GM12878 (cell line): ENCODE measurements around the gene AARSD1. TPM values are rescaled to one million over a fixed set of nuclear protein-coding genes. Genes with fewer than 3 reads are reported as not detected.

ENCODE experiments used
- ATAC-seq: fragments of 200-7000 bp; cut with Tn5 transposase; 3 replicates; pipeline ENCODE4 v1.9.1; 2020; ENCODE audit warnings: mild to moderate bottlenecking, moderate library complexity
- BruUV-seq: library from RNA; stranded (reverse); fragments of 400-500 nt; replicated peaks from 2 replicates; lab custom pipeline; 2021; lab: Mats Ljungman, UMichigan
- CTCF ChIA-PET: fragments of 300-600 bp; sonication (Branson Sonifier 250); formaldehyde crosslinking; extraction: SDS; loops from one replicate; lab custom pipeline; 2021; ENCODE audit warnings: inconsistent platforms; lab: Yijun Ruan, JAX
- POLR2A ChIA-PET: fragments of 350-600 bp; formaldehyde crosslinking; extraction: SDS; loops from one replicate; lab custom pipeline; 2021; ENCODE audit warnings: inconsistent platforms; lab: Charles Lee
- RAD21 ChIA-PET: fragments of 300-600 bp; sonication (Branson Sonifier 250); formaldehyde crosslinking; loops from one replicate; lab custom pipeline; 2023; ENCODE audit warnings: antibody characterized with exemption; ENCODE audit not compliant: unreplicated experiment; lab: Charles Lee
- SMC1A ChIA-PET: fragments of 300-600 bp; sonication (Branson Sonifier 250); formaldehyde crosslinking; loops from one replicate; lab custom pipeline; 2023; ENCODE audit not compliant: unreplicated experiment, uncharacterized antibody; lab: Charles Lee
- DNase-seq: peaks from one replicate; pipeline ENCODE4 v3.0.0-alpha.2; 2011; ENCODE audit warnings: low read depth, low spot score
- FAIRE-seq: peaks from 3 replicates; lab custom pipeline; 2011; peaks lifted over from hg19 to GRCh38; lab: Jason Lieb, UNC
- H2AFZ ChIP-seq: 2 replicates; pipeline ENCODE4 v1.6.0; 2011; ENCODE audit warnings: low read depth, low read length, control low read depth; ENCODE audit not compliant: control insufficient read depth
- H3K27ac ChIP-seq: 2 replicates; pipeline ENCODE4 v1.5.1; 2011; ENCODE audit warnings: control low read depth; ENCODE audit not compliant: control insufficient read depth, insufficient read depth
- H3K27me3 ChIP-seq, 2 experiments: replicated peaks in 1 of 2; 2 replicates each; pipeline versions ENCODE4 v1.6.0 to v1.6.1; 2011; ENCODE audit warnings: low read length in 1 of 2; ENCODE audit not compliant: control insufficient read depth in 2 of 2, insufficient read depth in 2 of 2
- H3K36me3 ChIP-seq, 2 experiments: 2 replicates each; pipeline ENCODE4 v1.5.1; 2011; ENCODE audit warnings: low read length in 1 of 2; ENCODE audit not compliant: control insufficient read depth in 2 of 2, insufficient read depth in 2 of 2
- H3K4me1 ChIP-seq: 2 replicates; pipeline ENCODE4 v1.6.1; 2011; ENCODE audit warnings: mild to moderate bottlenecking, low read length, moderate library complexity, mixed read lengths; ENCODE audit not compliant: control insufficient read depth, insufficient read depth
- H3K4me2 ChIP-seq: 2 replicates; pipeline ENCODE4 v1.6.0; 2011; ENCODE audit warnings: control low read depth; ENCODE audit not compliant: control insufficient read depth, insufficient read depth
- H3K4me3 ChIP-seq: fragments of 200-600 bp; sonication (generic); 2 replicates; pipeline ENCODE4 v1.5.1; 2016
- H3K79me2 ChIP-seq: 2 replicates; pipeline ENCODE4 v1.6.0; 2011; ENCODE audit warnings: low read length; ENCODE audit not compliant: control insufficient read depth, insufficient read depth
- H3K9ac ChIP-seq: 2 replicates; pipeline ENCODE4 v1.8.0; 2011; ENCODE audit warnings: low read length, control low read depth, mixed read lengths; ENCODE audit not compliant: control insufficient read depth, insufficient read depth
- H3K9me3 ChIP-seq: replicated peaks from 3 replicates; pipeline ENCODE4 v1.5.1; 2011; ENCODE audit warnings: mild to moderate bottlenecking, low read length; ENCODE audit not compliant: control insufficient read depth, insufficient read depth
- H4K20me1 ChIP-seq: 2 replicates; pipeline ENCODE4 v1.6.0; 2011; ENCODE audit not compliant: control insufficient read depth, insufficient read depth
- BCLAF1 ChIP-seq: fragments of 450-650 bp; IDR thresholded peaks from 2 replicates; pipeline ENCODE4 v1.6.1; 2017; ENCODE audit warnings: antibody characterized with exemption, mild to moderate bottlenecking, moderate library complexity
- CBFB ChIP-seq: IDR thresholded peaks from 2 replicates; pipeline ENCODE4 v1.6.1; 2016; ENCODE audit warnings: antibody characterized with exemption, low read depth
- CHD2 ChIP-seq: IDR thresholded peaks from 2 replicates; pipeline ENCODE4 v1.6.1; 2011; ENCODE audit warnings: low read depth, low read length, improper control_type of control experiment, borderline replicate concordance
- E4F1 ChIP-seq: fragments of 450-650 bp; IDR thresholded peaks from 2 replicates; pipeline ENCODE4 v1.6.1; 2018; ENCODE audit warnings: borderline replicate concordance, mild to moderate bottlenecking; ENCODE audit not compliant: partially characterized antibody
- HDAC6 ChIP-seq: fragments of 200-600 bp; sonication (generic); IDR thresholded peaks from one replicate; pipeline ENCODE4 v1.8.0; 2017; ENCODE audit warnings: antibody characterized with exemption; ENCODE audit not compliant: unreplicated experiment
- MXI1 ChIP-seq: fragments of 150-350 bp; IDR thresholded peaks from 2 replicates; pipeline ENCODE4 v1.6.1; 2011; ENCODE audit warnings: low read depth, mild to moderate bottlenecking, inconsistent platforms, low read length, improper control_type of control experiment
- POLR2AphosphoS5 ChIP-seq: IDR thresholded peaks from 2 replicates; pipeline ENCODE4 v1.6.1; 2011; ENCODE audit warnings: mild to moderate bottlenecking, low read length, inconsistent platforms
- ZNF384 ChIP-seq: IDR thresholded peaks from 2 replicates; pipeline ENCODE4 v1.6.1; 2012; ENCODE audit warnings: low read depth, mild to moderate bottlenecking, low read length, improper control_type of control experiment, borderline replicate concordance
- WGBS: methylation state at CpG from one replicate; pipeline ENCODE4 v1.1.6; 2016; ENCODE audit warnings: low lambda C conversion rate; ENCODE audit not compliant: insufficient replicate concordance, insufficient coverage; ENCODE audit errors: missing lambda C conversion rate; 5-methylcytosine and 5-hydroxymethylcytosine counted together
- in situ Hi-C: fragments of 300-500 bp; cut with MboI; formaldehyde crosslinking; loops from 9 replicates; pipeline ENCODE4 v1.14.3; 2018; ENCODE audit warnings: mixed read lengths
- intact Hi-C: fragments of 100-400 bp; cut with micrococcal nuclease; formaldehyde crosslinking; loops from one replicate; pipeline ENCODE4 v1.14.2; 2022; ENCODE audit not compliant: unreplicated experiment
- polyA plus RNA-seq, 11 experiments: library from polyadenylated mRNA; depleted of rRNA in 4 of 11; unstranded in 6 of 11; stranded (reverse) in 5 of 11; fragments of >200 nt; fragmentation: Nextera tagmentation in 4 of 11; fragmentation: Illumina TruSeq in 1 of 11; extraction: Ambion mirVana in 4 of 11; extraction: Trizol in 1 of 11; gene quantifications; 1 replicate in 1 of 11; 2 replicates in 10 of 11; pipeline versions ENCODE4 v1.2.1 to v1.2.3, GENCODE V29; 2011 to 2016; ENCODE audit warnings: inconsistent platforms in 2 of 11, missing spikeins in 2 of 11, low read depth in 1 of 11
- total RNA-seq, 4 experiments: library from RNA; depleted of rRNA in 3 of 4; stranded (reverse); fragments of >200 nt in 3 of 4; fragmentation: Illumina TruSeq in 1 of 4; extraction: Trizol in 1 of 4; gene quantifications; 2 replicates each; pipeline versions ENCODE4 v1.2.1 to v1.2.3, GENCODE V29; 2013 to 2021

AARSD1 gene
- total and polyA plus RNA-seq, 10 of the 15 experiments (the other 5 are each of a cell fraction or from before 2014, with no cell fraction given) = 32.2 to 86.2 (median 52.8) TPM

DNA sequence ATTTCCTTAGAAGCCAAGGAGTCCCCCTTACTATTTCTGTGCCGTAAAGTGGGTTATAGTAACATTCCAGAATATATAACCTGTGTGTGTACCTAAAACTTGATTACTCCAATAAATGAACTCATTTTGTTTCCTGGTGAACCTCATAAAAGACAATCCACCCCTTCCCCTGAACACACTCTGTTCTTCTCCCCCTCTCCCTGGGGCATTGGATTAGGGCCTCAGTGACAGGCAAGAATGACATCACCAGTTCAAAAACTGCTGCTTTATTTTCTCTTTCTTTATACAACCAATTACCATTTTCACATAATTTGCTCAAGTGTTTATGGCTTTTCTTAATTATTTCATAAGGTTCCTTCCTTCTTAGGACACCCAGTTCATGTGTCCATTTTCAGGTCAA is 17.4 kb downstream of the AARSD1 start (continued):
- TF ChIP-seq BCLAF1 (no peak), CHD2 (no peak)

DNA sequence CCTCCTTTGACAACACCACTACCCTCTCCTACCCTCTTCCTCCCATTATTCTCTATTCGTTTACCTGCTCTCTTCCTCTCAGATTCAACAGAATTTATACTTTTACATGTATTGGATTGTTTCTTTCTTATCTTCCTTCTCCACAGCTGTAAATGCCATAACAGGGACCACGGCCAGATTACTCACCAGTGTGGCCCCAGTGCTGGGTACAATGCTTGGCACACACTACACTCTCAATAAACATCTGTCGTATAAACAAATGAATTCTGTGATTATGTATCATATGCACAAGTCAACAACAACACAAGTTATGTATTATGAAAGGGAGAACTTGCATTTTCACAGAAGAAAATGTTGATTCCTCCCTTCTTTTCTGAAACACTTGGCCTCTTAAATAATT is 20.0 kb downstream of the AARSD1 start:
- ChIA-PET POLR2A (no interaction called here), RAD21 (no interaction called here), SMC1A (no interaction called here), CTCF (interaction anchor here (2.0 kb wide), 1 partner anchor 54 kb away, joined by 10 read pairs; the partner anchor contains the start of gene RPL27)
- BruUV-seq = no TSS peak
- Histone ChIP-seq H3K79me2 (no peaks in the 10 kb centered on the region), H3K4me2 (no peak overlapping the region), H3K36me3 (no peaks in the 10 kb centered on the region), H4K20me1 (no peaks in the 10 kb centered on the region; the same call in 1 of the 2 replicates), H3K27ac (no peak overlapping the region), H3K27me3 (no peaks in the 10 kb centered on the region), H2AFZ (no peak overlapping the region), H3K9ac (no peak overlapping the region), H3K4me1 (no peaks in the 10 kb centered on the region), H3K9me3 (no peaks in the 10 kb centered on the region), H3K4me3 (no peak overlapping the region)
- TF ChIP-seq MXI1 (no peak), E4F1 (no peak), CBFB (no peak), ZNF384 (no peak), HDAC6 (no peak), POLR2AphosphoS5 (no peak)
- DNase-seq (no peak), FAIRE-seq (no peak), ATAC-seq (no peak)
- in situ Hi-C loops (no loop called here), intact Hi-C loops (no loop called here)
- 64% methylated on average over 3 of the region's 3 CpGs for WGBS
